DND-41 (cell line): ENCODE data around the gene CLNK.

Source experiments
- EZH2 ChIP-seq: IDR thresholded peaks from 3 replicates; pipeline ENCODE4 v1.6.1; 2012; ENCODE audit warnings: borderline replicate concordance, low read depth, mild to moderate bottlenecking, moderate library complexity, low read length, inconsistent platforms; ENCODE audit not compliant: severe bottlenecking
- TF ChIP-seq, protein P1 (sequence below): IDR thresholded peaks from 2 replicates; pipeline ENCODE4 v1.5.1; 2012; ENCODE audit warnings: borderline replicate concordance, low read length, moderate library complexity, mild to moderate bottlenecking; ENCODE audit not compliant: poor library complexity, severe bottlenecking; ENCODE audit errors: extremely low read depth

DNA sequence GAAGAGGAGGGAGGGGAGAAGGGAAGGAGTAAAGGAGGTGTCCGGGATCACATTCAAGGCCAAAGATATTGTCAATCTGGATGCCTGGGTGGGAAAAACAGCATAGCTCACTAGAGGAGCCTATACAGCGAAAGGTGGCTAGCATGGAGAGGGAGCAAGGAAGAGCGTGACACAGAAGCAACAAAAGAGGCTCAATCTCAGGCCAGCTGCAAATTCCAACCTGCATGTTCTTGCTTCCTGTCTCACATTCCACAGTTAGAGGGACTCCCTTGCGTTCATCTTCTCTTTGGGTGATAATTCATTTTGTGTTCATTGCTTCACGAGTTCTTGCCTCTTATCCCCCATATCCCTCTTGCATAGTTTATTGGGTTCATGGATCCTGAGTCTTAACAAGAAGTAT lies 3.0 kb upstream of the CLNK start:
- TF ChIP-seq EZH2: no peak
- TF ChIP-seq, protein P1, sequence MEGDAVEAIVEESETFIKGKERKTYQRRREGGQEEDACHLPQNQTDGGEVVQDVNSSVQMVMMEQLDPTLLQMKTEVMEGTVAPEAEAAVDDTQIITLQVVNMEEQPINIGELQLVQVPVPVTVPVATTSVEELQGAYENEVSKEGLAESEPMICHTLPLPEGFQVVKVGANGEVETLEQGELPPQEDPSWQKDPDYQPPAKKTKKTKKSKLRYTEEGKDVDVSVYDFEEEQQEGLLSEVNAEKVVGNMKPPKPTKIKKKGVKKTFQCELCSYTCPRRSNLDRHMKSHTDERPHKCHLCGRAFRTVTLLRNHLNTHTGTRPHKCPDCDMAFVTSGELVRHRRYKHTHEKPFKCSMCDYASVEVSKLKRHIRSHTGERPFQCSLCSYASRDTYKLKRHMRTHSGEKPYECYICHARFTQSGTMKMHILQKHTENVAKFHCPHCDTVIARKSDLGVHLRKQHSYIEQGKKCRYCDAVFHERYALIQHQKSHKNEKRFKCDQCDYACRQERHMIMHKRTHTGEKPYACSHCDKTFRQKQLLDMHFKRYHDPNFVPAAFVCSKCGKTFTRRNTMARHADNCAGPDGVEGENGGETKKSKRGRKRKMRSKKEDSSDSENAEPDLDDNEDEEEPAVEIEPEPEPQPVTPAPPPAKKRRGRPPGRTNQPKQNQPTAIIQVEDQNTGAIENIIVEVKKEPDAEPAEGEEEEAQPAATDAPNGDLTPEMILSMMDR: no peak
